Activated T-cell treated with anti-CD3 and anti-CD28 coated beads, Interleukin-2, amount 50 U/mL, for 48 hours (primary cell): ENCODE results near the gene AOAH.
"Not testable (repeated sequence)": the region's sequence is repeated elsewhere in the genome, so short reads cannot be mapped to it uniquely, and the experiment has no call there.

ENCODE experiments used
- DNase-seq, 2 experiments: peaks; one replicate each; pipeline ENCODE4 v3.0.0-alpha.2; 2020

Gene AOAH

GRCh38 chr7:36654436-36654835 lies 69.9 kb downstream of the AOAH start:
- no peak for DNase-seq

- DNase-seq: no peak
Observed at GRCh38 chr7:36653663-36654355, 70.5 kb downstream of the AOAH start.

GRCh38 chr7:36653008-36653662 lies 71.2 kb downstream of the AOAH start:
- DNase-seq: no peak

GRCh38 chr7:36652431-36652830 lies 71.9 kb downstream of the AOAH start:
- no peak for DNase-seq

- DNase-seq: no peak
Observed at GRCh38 chr7:36651404-36651803, 72.9 kb downstream of the AOAH start.

GRCh38 chr7:36650766-36651312 lies 73.5 kb downstream of the AOAH start:
- no peak for DNase-seq

GRCh38 chr7:36650320-36650719 lies 74.0 kb downstream of the AOAH start:
- no peak for DNase-seq

- DNase-seq: not testable (repeated sequence)
Observed at GRCh38 chr7:36649319-36649718, 75.0 kb downstream of the AOAH start.

- no peak for DNase-seq
Observed at GRCh38 chr7:36648441-36648840, 75.9 kb downstream of the AOAH start.

- DNase-seq: no peak
Observed at GRCh38 chr7:36644625-36645422, 79.5 kb downstream of the AOAH start.

GRCh38 chr7:36642414-36642813 lies 81.9 kb downstream of the AOAH start:
- DNase-seq: no peak

GRCh38 chr7:36642010-36642409 lies 82.3 kb downstream of the AOAH start:
- DNase-seq: no peak

GRCh38 chr7:36640682-36641081 lies 83.6 kb downstream of the AOAH start:
- DNase-seq: no peak

GRCh38 chr7:36639826-36640225 lies 84.5 kb downstream of the AOAH start:
- peak in 1 of 2 experiments; percentile 42 for DNase-seq

- no peak for DNase-seq
Observed at GRCh38 chr7:36638586-36639263, 85.6 kb downstream of the AOAH start.

GRCh38 chr7:36638140-36638539 lies 86.2 kb downstream of the AOAH start:
- no peak for DNase-seq

GRCh38 chr7:36637417-36637816 lies 86.9 kb downstream of the AOAH start:
- DNase-seq: no peak

GRCh38 chr7:36636126-36636525 lies 88.2 kb downstream of the AOAH start:
- DNase-seq: no peak

- no peak for DNase-seq
Observed at GRCh38 chr7:36635091-36635490, 89.2 kb downstream of the AOAH start.

- no peak for DNase-seq
Observed at GRCh38 chr7:36633377-36633776, 90.9 kb downstream of the AOAH start.

- no peak for DNase-seq
Observed at GRCh38 chr7:36630112-36630650, 94.1 kb downstream of the AOAH start.

- DNase-seq: no peak
Observed at GRCh38 chr7:36629351-36629750, 94.9 kb downstream of the AOAH start.

GRCh38 chr7:36627836-36628235 lies 96.5 kb downstream of the AOAH start:
- no peak for DNase-seq
